Neural cell (in vitro differentiated cells): ENCODE data around the gene THRB. TPM values are rescaled to one million over a fixed set of nuclear protein-coding genes. Genes with fewer than 3 reads are reported as not detected.

Experiments used
- H2AFZ ChIP-seq: fragments of 200-600, 300-800 bp; sonication (generic), shearing (Covaris generic); 2 replicates; pipeline ENCODE4 v1.6.0; 2014; ENCODE audit warnings: low read depth, mild to moderate bottlenecking, antibody characterized with exemption, low read length, moderate library complexity
- H3F3A ChIP-seq: fragments of 200-600 bp; shearing (Covaris generic); 2 replicates; pipeline ENCODE4 v1.6.1; 2016; ENCODE audit warnings: mild to moderate bottlenecking, moderate library complexity, mixed read lengths, antibody characterized with exemption, low read length; ENCODE audit not compliant: insufficient read depth, poor library complexity, severe bottlenecking
- H3K27ac ChIP-seq: fragments of 200-600, 300-800 bp; sonication (generic), shearing (Covaris generic); 2 replicates; pipeline ENCODE4 v1.5.1; 2014; ENCODE audit warnings: mild to moderate bottlenecking, low read length, moderate library complexity
- H3K27me3 ChIP-seq: fragments of 300-800, 200-600 bp; sonication (generic), shearing (Covaris generic); 2 replicates; pipeline ENCODE4 v1.6.0; 2014; ENCODE audit warnings: mild to moderate bottlenecking, low read depth, low read length, moderate library complexity; ENCODE audit not compliant: insufficient read depth
- H3K36me3 ChIP-seq: fragments of 300-800, 200-600 bp; sonication (generic), shearing (Covaris generic); 2 replicates; pipeline ENCODE4 v1.5.1; 2014; ENCODE audit warnings: mild to moderate bottlenecking, antibody characterized with exemption, low read length, moderate library complexity; ENCODE audit not compliant: insufficient read depth
- H3K4me2 ChIP-seq: fragments of 300-800, 200-600 bp; sonication (generic), shearing (Covaris generic); 2 replicates; pipeline ENCODE4 v1.6.0; 2014; ENCODE audit warnings: mild to moderate bottlenecking, low read length
- H3K4me3 ChIP-seq: fragments of 300-800, 200-600 bp; sonication (generic), shearing (Covaris generic); 2 replicates; pipeline ENCODE4 v1.5.1; 2014; ENCODE audit warnings: mild to moderate bottlenecking, low read length, moderate library complexity
- H3K79me2 ChIP-seq: fragments of 200-600 bp; shearing (Covaris generic); replicated peaks from 2 replicates; pipeline ENCODE4 v1.6.0; 2014; ENCODE audit warnings: mild to moderate bottlenecking, low read length, moderate library complexity; ENCODE audit not compliant: insufficient read depth
- H3K9ac ChIP-seq: fragments of 300-800, 200-600 bp; sonication (generic), shearing (Covaris generic); 2 replicates; pipeline ENCODE4 v1.6.1; 2016; ENCODE audit warnings: mild to moderate bottlenecking, low read length, mixed read lengths
- H3K9me2 ChIP-seq: fragments of 200-600 bp; shearing (Covaris generic); 2 replicates; pipeline ENCODE4 v1.6.1; 2016; ENCODE audit warnings: mild to moderate bottlenecking, low read length, mixed read lengths; ENCODE audit not compliant: insufficient read depth
- H3K9me3 ChIP-seq: fragments of 200-600, 300-800 bp; sonication (generic), shearing (Covaris generic); 2 replicates; pipeline ENCODE4 v1.6.1; 2016; ENCODE audit warnings: mild to moderate bottlenecking, mixed run types, low read length, moderate library complexity, mixed read lengths
- H4K20me1 ChIP-seq: fragments of 200-600 bp; shearing (Covaris generic); 2 replicates; pipeline ENCODE4 v1.6.1; 2016; ENCODE audit warnings: mild to moderate bottlenecking, mixed run types; ENCODE audit not compliant: insufficient read depth
- EP300 ChIP-seq: fragments of 450-650 bp; conservative IDR thresholded peaks from 2 replicates; pipeline ENCODE4 v1.6.1; 2014; ENCODE audit warnings: antibody characterized with exemption, mild to moderate bottlenecking, moderate library complexity; ENCODE audit not compliant: poor library complexity, severe bottlenecking
- EZH2 ChIP-seq: fragments of 200-600, 300-800 bp; shearing (Covaris generic), sonication (generic); IDR thresholded peaks from 2 replicates; pipeline ENCODE4 v1.6.1; 2014; ENCODE audit warnings: antibody characterized with exemption, low read length, borderline replicate concordance, mild to moderate bottlenecking; ENCODE audit not compliant: insufficient read depth, poor library complexity, severe bottlenecking
- MXI1 ChIP-seq: fragments of 450-650 bp; conservative IDR thresholded peaks from 2 replicates; pipeline ENCODE4 v1.6.1; 2014; ENCODE audit warnings: antibody characterized with exemption, mild to moderate bottlenecking; ENCODE audit not compliant: poor library complexity, severe bottlenecking
- POLR2AphosphoS5 ChIP-seq: IDR thresholded peaks from 2 replicates; pipeline ENCODE4 v1.6.1; 2012
- RAD21 ChIP-seq: fragments of 450-650 bp; conservative IDR thresholded peaks from 2 replicates; pipeline ENCODE4 v1.6.1; 2014; ENCODE audit warnings: antibody characterized with exemption, mild to moderate bottlenecking, moderate library complexity
- REST ChIP-seq: IDR thresholded peaks from 2 replicates; pipeline ENCODE4 v1.6.1; 2012; ENCODE audit warnings: borderline replicate concordance
- SMC3 ChIP-seq: fragments of 450-650 bp; conservative IDR thresholded peaks from 2 replicates; pipeline ENCODE4 v1.6.1; 2014; ENCODE audit warnings: antibody characterized with exemption, mild to moderate bottlenecking, moderate library complexity; ENCODE audit not compliant: poor library complexity
- TAF1 ChIP-seq: IDR thresholded peaks from 2 replicates; pipeline ENCODE4 v1.6.1; 2012; ENCODE audit warnings: low read depth
- polyA plus RNA-seq: library from polyadenylated mRNA; depleted of rRNA; stranded (reverse); fragments of >200 nt; gene quantifications from 2 replicates; pipeline ENCODE4 v1.2.3, GENCODE V29; 2014
- TF ChIP-seq, protein P1 (sequence below): fragments of 450-650 bp; IDR thresholded peaks from 2 replicates; pipeline ENCODE4 v1.5.1; 2014; ENCODE audit warnings: antibody characterized with exemption, mild to moderate bottlenecking, moderate library complexity; ENCODE audit not compliant: poor library complexity, severe bottlenecking

THRB gene
- polyA plus RNA-seq, 1 donor from 2014 or later = 1.7 TPM

DNA sequence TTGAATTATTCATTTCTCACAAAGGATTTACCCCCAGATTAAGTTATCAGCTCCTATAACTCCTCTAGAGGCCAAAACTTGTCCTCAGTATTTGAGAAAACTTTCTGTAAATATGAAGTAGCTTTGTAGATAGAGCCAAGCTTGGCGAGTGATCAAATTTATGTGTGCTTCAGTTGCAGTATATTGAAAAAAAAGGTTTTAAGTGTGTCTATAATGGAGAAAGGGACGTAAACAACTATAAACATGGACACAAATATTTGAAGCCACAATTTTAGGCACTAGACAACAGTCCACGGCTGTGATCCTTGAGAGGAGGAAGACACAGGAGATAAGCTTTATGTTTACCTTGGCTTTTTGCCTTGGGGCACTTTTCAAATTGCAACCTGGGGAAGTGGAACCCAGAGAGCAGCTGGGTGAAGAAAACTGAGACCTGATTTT lies 118.7 kb downstream of the THRB start:
- Histone ChIP-seq H3F3A (no peaks in the 10 kb centered on the region), H3K4me3 (no peak overlapping the region), H3K79me2 (no peaks in the 10 kb centered on the region), H3K4me2 (no peak overlapping the region), H3K27me3 (no peaks in the 10 kb centered on the region), H3K9me2 (no peaks in the 10 kb centered on the region), H4K20me1 (no peaks in the 10 kb centered on the region), H3K9ac (no peak overlapping the region), H2AFZ (no peak overlapping the region), H3K9me3 (no peaks in the 10 kb centered on the region), H3K36me3 (no peaks in the 10 kb centered on the region), H3K27ac (no peak overlapping the region)
- no peak for TF ChIP-seq POLR2AphosphoS5
- no peak for TF ChIP-seq EP300
- TF ChIP-seq MXI1 = no peak
- TF ChIP-seq, protein P1, sequence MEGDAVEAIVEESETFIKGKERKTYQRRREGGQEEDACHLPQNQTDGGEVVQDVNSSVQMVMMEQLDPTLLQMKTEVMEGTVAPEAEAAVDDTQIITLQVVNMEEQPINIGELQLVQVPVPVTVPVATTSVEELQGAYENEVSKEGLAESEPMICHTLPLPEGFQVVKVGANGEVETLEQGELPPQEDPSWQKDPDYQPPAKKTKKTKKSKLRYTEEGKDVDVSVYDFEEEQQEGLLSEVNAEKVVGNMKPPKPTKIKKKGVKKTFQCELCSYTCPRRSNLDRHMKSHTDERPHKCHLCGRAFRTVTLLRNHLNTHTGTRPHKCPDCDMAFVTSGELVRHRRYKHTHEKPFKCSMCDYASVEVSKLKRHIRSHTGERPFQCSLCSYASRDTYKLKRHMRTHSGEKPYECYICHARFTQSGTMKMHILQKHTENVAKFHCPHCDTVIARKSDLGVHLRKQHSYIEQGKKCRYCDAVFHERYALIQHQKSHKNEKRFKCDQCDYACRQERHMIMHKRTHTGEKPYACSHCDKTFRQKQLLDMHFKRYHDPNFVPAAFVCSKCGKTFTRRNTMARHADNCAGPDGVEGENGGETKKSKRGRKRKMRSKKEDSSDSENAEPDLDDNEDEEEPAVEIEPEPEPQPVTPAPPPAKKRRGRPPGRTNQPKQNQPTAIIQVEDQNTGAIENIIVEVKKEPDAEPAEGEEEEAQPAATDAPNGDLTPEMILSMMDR = no peak
- TF ChIP-seq TAF1 = no peak
- TF ChIP-seq REST = no peak
- no peak for TF ChIP-seq SMC3
- no peak for TF ChIP-seq EZH2
- no peak for TF ChIP-seq RAD21

- H4K20me1 ChIP-seq = no peaks in the 10 kb centered on the region
- H3K36me3 ChIP-seq = no peaks in the 10 kb centered on the region
- no peak overlapping the region for H2AFZ ChIP-seq
- TF ChIP-seq POLR2AphosphoS5 (no peak), TAF1 (no peak), EP300 (no peak), RAD21 (no peak), REST (no peak), SMC3 (no peak), MXI1 (no peak), EZH2 (no peak)
- TF ChIP-seq, protein P1 = no peak
- H3K9ac ChIP-seq = no peak overlapping the region
- no peaks in the 10 kb centered on the region for H3K79me2 ChIP-seq
- H3K27me3 ChIP-seq = no peaks in the 10 kb centered on the region
- H3K27ac ChIP-seq = no peak overlapping the region
- H3F3A ChIP-seq = no peaks in the 10 kb centered on the region
- H3K9me3 ChIP-seq = no peaks in the 10 kb centered on the region
- H3K4me2 ChIP-seq = no peak overlapping the region
- no peak overlapping the region for H3K4me3 ChIP-seq
- no peaks in the 10 kb centered on the region for H3K9me2 ChIP-seq
Observed at GRCh38 chr3:24374801-24375200, 119.8 kb downstream of the THRB start.
